H1 (cell line): ENCODE results near the gene PHRF1. TPM values are rescaled to one million over a fixed set of nuclear protein-coding genes. Genes with fewer than 3 reads are reported as not detected.

Experiments
- CTCF ChIA-PET: fragments of 300-600 bp; sonication (Branson Sonifier 250); formaldehyde crosslinking; loops from one replicate; lab custom pipeline; 2021; ENCODE audit not compliant: partially characterized antibody; lab: Charles Lee
- POLR2A ChIA-PET: fragments of 300-600 bp; sonication (Branson Sonifier 250); formaldehyde crosslinking; loops from one replicate; lab custom pipeline; 2021; ENCODE audit warnings: inconsistent platforms; ENCODE audit not compliant: partially characterized antibody; lab: Charles Lee
- DNase-seq, 2 experiments: peaks; one replicate each; pipeline versions ENCODE4 v3.0.0 to v3.0.0-alpha.2; 2010 to 2022; ENCODE audit warnings: low spot score in 2 of 2, low read depth in 1 of 2, mixed read lengths in 1 of 2
- FAIRE-seq: peaks from 2 replicates; lab custom pipeline; 2011; peaks lifted over from hg19 to GRCh38; lab: Jason Lieb, UNC
- H2AFZ ChIP-seq: 2 replicates; pipeline ENCODE4 v1.8.1; 2012; ENCODE audit warnings: low read length, inconsistent platforms
- H2AK5ac ChIP-seq: 2 replicates; pipeline ENCODE4 v1.6.1; 2013; ENCODE audit warnings: low read depth, low read length
- H2BK120ac ChIP-seq: replicated peaks from 2 replicates; pipeline ENCODE3; 2013; ENCODE audit warnings: low read depth, low read length, inconsistent platforms
- H2BK12ac ChIP-seq: 2 replicates; pipeline ENCODE4 v1.6.1; 2013; ENCODE audit warnings: low read depth, low read length
- H2BK15ac ChIP-seq: 2 replicates; pipeline ENCODE4 v1.6.1; 2013; ENCODE audit warnings: low read length
- H2BK20ac ChIP-seq: 2 replicates; pipeline ENCODE4 v1.6.1; 2013; ENCODE audit warnings: low read length
- H2BK5ac ChIP-seq: 2 replicates; pipeline ENCODE4 v1.6.1; 2013; ENCODE audit warnings: low read depth, low read length
- H3K14ac ChIP-seq: 2 replicates; pipeline ENCODE4 v1.6.1; 2013; ENCODE audit warnings: inconsistent platforms; ENCODE audit not compliant: insufficient read length
- H3K18ac ChIP-seq: 2 replicates; pipeline ENCODE4 v1.6.1; 2013; ENCODE audit warnings: low read length; ENCODE audit errors: extremely low read depth
- H3K23ac ChIP-seq: 2 replicates; pipeline ENCODE4 v1.6.1; 2013; ENCODE audit warnings: inconsistent platforms; ENCODE audit not compliant: insufficient read length
- H3K23me2 ChIP-seq: 2 replicates; pipeline ENCODE4 v1.6.1; 2013; ENCODE audit warnings: low read depth, low read length
- H3K27ac ChIP-seq: 2 replicates; pipeline ENCODE4 v1.6.1; 2011; ENCODE audit warnings: low read depth, low read length, inconsistent platforms
- H3K27me3 ChIP-seq, 4 experiments: replicated peaks in 1 of 4; 1 replicate in 1 of 4; 2 replicates in 3 of 4; pipeline versions ENCODE4 v1.6.1 to v1.8.1; 2011 to 2013; ENCODE audit warnings: low read length in 3 of 4, mild to moderate bottlenecking in 3 of 4, inconsistent platforms in 2 of 4, mixed read lengths in 2 of 4, moderate library complexity in 1 of 4; ENCODE audit not compliant: control insufficient read depth in 3 of 4, insufficient read depth in 3 of 4; ENCODE audit errors: extremely low read depth in 1 of 4
- H3K36me3 ChIP-seq, 4 experiments: 2 replicates each; pipeline versions ENCODE4 v1.6.1 to v1.8.1; 2011 to 2013; ENCODE audit warnings: mild to moderate bottlenecking in 4 of 4, low read length in 3 of 4, moderate library complexity in 2 of 4, control low read depth in 1 of 4, inconsistent platforms in 1 of 4; ENCODE audit not compliant: insufficient read depth in 4 of 4, control insufficient read depth in 2 of 4
- H3K4ac ChIP-seq: replicated peaks from 2 replicates; pipeline ENCODE3; 2013; ENCODE audit warnings: low read length, low read depth, mixed read lengths, inconsistent platforms; ENCODE audit not compliant: insufficient read length
- H3K4me1 ChIP-seq, 4 experiments: replicated peaks in 1 of 4; 1 replicate in 1 of 4; 2 replicates in 3 of 4; pipeline versions ENCODE4 v1.6.1 to v1.8.1; 2011 to 2013; ENCODE audit warnings: low read length in 3 of 4, inconsistent platforms in 2 of 4, mixed read lengths in 1 of 4; ENCODE audit not compliant: insufficient read depth in 4 of 4, control insufficient read depth in 3 of 4
- H3K4me2 ChIP-seq, 2 experiments: 2 replicates each; pipeline versions ENCODE4 v1.6.1 to v1.8.1; 2011 to 2013; ENCODE audit warnings: low read depth in 2 of 2, low read length in 2 of 2, control low read depth in 1 of 2, inconsistent platforms in 1 of 2, mild to moderate bottlenecking in 1 of 2; ENCODE audit not compliant: insufficient read depth in 1 of 2
- H3K4me3 ChIP-seq, 4 experiments: fragments of 200-600, 300-600 bp in 1 of 4; sonication (generic), shearing (Covaris generic), sonication (Bioruptor Twin) in 1 of 4; 2 replicates each; pipeline versions ENCODE4 v1.5.1 to v1.8.1; 2011 to 2016; ENCODE audit warnings: low read length in 4 of 4, low read depth in 3 of 4, control low read depth in 2 of 4, inconsistent platforms in 2 of 4, mild to moderate bottlenecking in 2 of 4, mixed read lengths in 1 of 4, moderate library complexity in 1 of 4; ENCODE audit not compliant: insufficient read depth in 2 of 4; ENCODE audit errors: extremely low read depth in 1 of 4
- H3K56ac ChIP-seq: replicated peaks from 2 replicates; pipeline ENCODE3; 2013; ENCODE audit warnings: low read depth, mild to moderate bottlenecking, mixed read lengths, low read length, inconsistent platforms; ENCODE audit not compliant: insufficient read length
- H3K79me1 ChIP-seq: 2 replicates; pipeline ENCODE4 v1.6.1; 2013; ENCODE audit warnings: low read depth, low read length, control low read depth
- H3K79me2 ChIP-seq, 2 experiments: 2 replicates each; pipeline versions ENCODE4 v1.6.1 to v1.8.1; 2012 to 2013; ENCODE audit warnings: low read length in 2 of 2, mild to moderate bottlenecking in 2 of 2, inconsistent platforms in 1 of 2; ENCODE audit not compliant: insufficient read depth in 2 of 2, control insufficient read depth in 1 of 2
- H3K9ac ChIP-seq, 4 experiments: replicated peaks in 1 of 4; 1 replicate in 1 of 4; 2 replicates in 3 of 4; pipeline versions ENCODE4 v1.6.1 to v1.8.1; 2011 to 2013; ENCODE audit warnings: low read depth in 3 of 4, low read length in 3 of 4, control low read depth in 2 of 4, mild to moderate bottlenecking in 2 of 4, moderate library complexity in 2 of 4, inconsistent platforms in 1 of 4; ENCODE audit errors: extremely low read depth in 1 of 4
- H3K9me3 ChIP-seq, 2 experiments: 2 replicates each; pipeline versions ENCODE4 v1.6.1 to v1.8.1; 2012 to 2013; ENCODE audit warnings: mild to moderate bottlenecking in 2 of 2, moderate library complexity in 2 of 2, control low read depth in 1 of 2, inconsistent platforms in 1 of 2, low read depth in 1 of 2, low read length in 1 of 2, mixed read lengths in 1 of 2; ENCODE audit not compliant: insufficient read depth in 2 of 2
- H4K20me1 ChIP-seq, 2 experiments: replicated peaks in 1 of 2; 2 replicates each; pipeline versions ENCODE3 to v1.8.1; 2011 to 2013; ENCODE audit warnings: inconsistent platforms in 2 of 2, low read length in 2 of 2, mild to moderate bottlenecking in 1 of 2; ENCODE audit not compliant: insufficient read depth in 2 of 2, control insufficient read depth in 1 of 2
- H4K5ac ChIP-seq: 2 replicates; pipeline ENCODE4 v1.6.1; 2013; ENCODE audit warnings: low read length, low read depth, mixed read lengths, inconsistent platforms; ENCODE audit not compliant: insufficient read length
- H4K8ac ChIP-seq: 2 replicates; pipeline ENCODE4 v1.8.0; 2013; ENCODE audit warnings: mild to moderate bottlenecking, moderate library complexity, low read length, inconsistent platforms; ENCODE audit not compliant: insufficient read depth; ENCODE audit errors: extremely low read depth
- H4K91ac ChIP-seq: replicated peaks from 2 replicates; pipeline ENCODE3; 2013; ENCODE audit warnings: low read length, mixed read lengths, inconsistent platforms; ENCODE audit not compliant: insufficient read length
- POLR2A ChIP-seq, 2 experiments: IDR thresholded peaks; 1 replicate in 1 of 2; 2 replicates in 1 of 2; pipeline ENCODE4 v1.6.1; 2011; ENCODE audit warnings: low read depth in 2 of 2, low read length in 2 of 2, mild to moderate bottlenecking in 2 of 2; ENCODE audit errors: control extremely low read depth in 1 of 2
- POLR2AphosphoS5 ChIP-seq: IDR thresholded peaks from 2 replicates; pipeline ENCODE4 v1.6.1; 2011; ENCODE audit warnings: low read depth, low read length
- POU5F1 ChIP-seq: IDR thresholded peaks from 2 replicates; pipeline ENCODE4 v1.6.1; 2011; ENCODE audit warnings: low read depth, mild to moderate bottlenecking, low read length, moderate library complexity
- SIX5 ChIP-seq: IDR thresholded peaks from 2 replicates; pipeline ENCODE4 v1.6.1; 2011; ENCODE audit warnings: mild to moderate bottlenecking, low read depth, low read length
- WGBS, 2 experiments: shearing (Covaris generic) in 1 of 2; methylation state at CpG; one replicate each; pipeline versions ENCODE4 v1.1.6 to v1.1.7; 2013 to 2015; ENCODE audit warnings: low lambda C conversion rate in 2 of 2, mixed read lengths in 2 of 2, inconsistent platforms in 1 of 2, low coverage in 1 of 2, missing lambda C conversion rate in 1 of 2; ENCODE audit not compliant: insufficient replicate concordance in 2 of 2, insufficient coverage in 1 of 2, insufficient read length in 1 of 2; ENCODE audit errors: extremely low coverage in 1 of 2, missing lambda C conversion rate in 1 of 2; 5-methylcytosine and 5-hydroxymethylcytosine counted together
- polyA plus RNA-seq, 7 experiments: library from polyadenylated mRNA; depleted of rRNA in 3 of 7; stranded (reverse) in 5 of 7; unstranded in 2 of 7; fragments of >200 nt in 5 of 7; fragments of 200-250 nt in 2 of 7; gene quantifications; 1 replicate in 5 of 7; 2 replicates in 1 of 7; 4 replicates in 1 of 7; pipeline versions ENCODE4 v1.2.1 to v1.2.3, GENCODE V29; 2011 to 2013; ENCODE audit warnings: missing spikeins in 2 of 7, mixed read lengths in 2 of 7
- total RNA-seq: library from RNA; stranded (reverse); fragmentation: NEBNext Ultra II Directional; extraction: Animal tissue kit (Norgen Biotek cat#: 25700); gene quantifications from 2 replicates; pipeline ENCODE4 v1.2.1, GENCODE V29; 2021

The PHRF1 gene
- total and polyA plus RNA-seq, 2 of the 8 experiments (the other 6 are each of a cell fraction or from before 2014, with no cell fraction given), result 13.4 to 37.3 TPM

GRCh38 chr11:608791-609251 is 32.6 kb downstream of the PHRF1 start:
- peaks cover 35 to 81% (median 69%) of the 10 kb centered on the region in 4 experiments for H3K36me3 ChIP-seq
- POLR2A ChIA-PET, result interaction anchor here (0.6 to 1.7 kb wide), 5 partner anchors 17 to 161 kb away, joined by 3 to 6 read pairs (median 4); no protein-coding TSS in a partner anchor

More at GRCh38 chr11:608791-609251, 32.6 kb downstream of the PHRF1 start:
- Histone ChIP-seq H2BK120ac (no peak overlapping the region), H3K56ac (no peak overlapping the region), H2BK20ac (no peak overlapping the region), H3K23me2 (no peaks in the 10 kb centered on the region), H3K79me1 (peaks cover 7% of the 10 kb centered on the region; the same call in 1 of the 2 replicates), H2BK5ac (no peak overlapping the region), H3K27ac (no peak overlapping the region), H3K14ac (no peak overlapping the region), H2BK12ac (no peak overlapping the region), H3K9ac (no peak overlapping the region), H4K8ac (no peak overlapping the region), H3K9me3 (no peaks in the 10 kb centered on the region), H2AK5ac (no peak overlapping the region), H3K79me2 (no peaks in the 10 kb centered on the region), H3K4me3 (no peak overlapping the region), H2AFZ (no peak overlapping the region), H3K4ac (no peak overlapping the region), H3K4me2 (no peak overlapping the region), H4K91ac (no peak overlapping the region), H2BK15ac (no peak overlapping the region), H3K23ac (no peak overlapping the region), H4K5ac (no peak overlapping the region), H3K4me1 (peaks cover 0 to 7% (median 2%) of the 10 kb centered on the region in 4 experiments; a peak in 5 of 7 replicates), H3K18ac (no peak overlapping the region), H4K20me1 (peaks cover 17 to 23% of the 10 kb centered on the region in 2 experiments), H3K27me3 (no peaks in the 10 kb centered on the region)
- 95% methylated on average over 26 of the region's 28 CpGs; no CpG with 5 or more reads in 1 of the 2 experiments for WGBS, 2 experiments
- CTCF ChIA-PET, result interaction anchor here (1.2 to 1.7 kb wide), 6 partner anchors 13 to 114 kb away, joined by 3 to 5 read pairs (median 4); no protein-coding TSS in a partner anchor
- no peak for TF ChIP-seq POU5F1
- TF ChIP-seq POLR2A (IDR thresholded peaks at IDR 0.05; ENCODE audit: control extremely low read depth in 1 of 2, low read depth in 2 of 2, low read length in 2 of 2), result no peak
- 0 out of 2 replicates have a peak, but pooled peaks have one; percentile 17 for TF ChIP-seq POLR2AphosphoS5
- TF ChIP-seq SIX5, result no peak
- no peak for FAIRE-seq
- no peak for DNase-seq
